ENCODE results near the gene PKHD1. TPM values are rescaled to one million over a fixed set of nuclear protein-coding genes. Genes with fewer than 3 reads are reported as not detected.

Gene PKHD1
- total and polyA plus RNA-seq, 2 of the 8 experiments (the other 6 are each of a cell fraction or from before 2014, with no cell fraction given), result 0.06 to 0.09 TPM

GRCh38 chr6:51618563-51618962 is 468.9 kb downstream of the PKHD1 start:
- Histone ChIP-seq H3K27ac (ENCODE audit: low read depth, low read length) (no peak overlapping the region), H2BK15ac (ENCODE audit: low read length) (no peak overlapping the region), H2BK20ac (ENCODE audit: low read length) (no peak overlapping the region), H3K18ac (ENCODE audit: extremely low read depth, low read length) (no peak overlapping the region), H2BK12ac (ENCODE audit: low read depth, low read length) (no peak overlapping the region), H2BK5ac (ENCODE audit: low read depth, low read length) (no peak overlapping the region), H2BK120ac (replicated peaks; ENCODE audit: low read depth, low read length) (no peak overlapping the region), H3K14ac (ENCODE audit: insufficient read length) (no peak overlapping the region), H3K4me1 (replicated peaks in 1 of 4; ENCODE audit: control insufficient read depth in 3 of 4, insufficient read depth in 4 of 4, low read length in 3 of 4) (no peaks in the 10 kb centered on the region; a peak in 1 of 7 replicates), H4K91ac (replicated peaks; ENCODE audit: insufficient read length, low read length) (no peak overlapping the region), H2AK5ac (ENCODE audit: low read depth, low read length) (no peak overlapping the region), H4K5ac (ENCODE audit: insufficient read length, low read depth, low read length) (no peak overlapping the region), H3K79me1 (ENCODE audit: low read depth, low read length) (no peaks in the 10 kb centered on the region), H3K4ac (replicated peaks; ENCODE audit: insufficient read length, low read depth, low read length) (no peak overlapping the region), H3K4me2 (ENCODE audit: insufficient read depth in 1 of 2, low read depth in 2 of 2, low read length in 2 of 2) (no peak overlapping the region), H3K36me3 (ENCODE audit: control insufficient read depth in 2 of 4, insufficient read depth in 4 of 4, low read length in 3 of 4) (no peaks in the 10 kb centered on the region), H4K8ac (ENCODE audit: extremely low read depth, insufficient read depth, low read length) (no peak overlapping the region), H3K23ac (ENCODE audit: insufficient read length) (no peak overlapping the region), H3K23me2 (ENCODE audit: low read depth, low read length) (no peaks in the 10 kb centered on the region), H3K9me3 (ENCODE audit: insufficient read depth in 2 of 2, low read depth in 1 of 2, low read length in 1 of 2) (no peaks in the 10 kb centered on the region), H3K9ac (replicated peaks in 1 of 4; ENCODE audit: extremely low read depth in 1 of 4, low read depth in 3 of 4, low read length in 3 of 4) (no peak overlapping the region; a peak in 1 of 7 replicates), H3K4me3 (ENCODE audit: extremely low read depth in 1 of 4, insufficient read depth in 2 of 4, low read depth in 3 of 4, low read length in 4 of 4) (no peak overlapping the region), H2AFZ (ENCODE audit: low read length) (peak overlapping the region; percentile 87), H3K27me3 (replicated peaks in 1 of 4; ENCODE audit: control insufficient read depth in 3 of 4, extremely low read depth in 1 of 4, insufficient read depth in 3 of 4, low read length in 3 of 4) (no peaks in the 10 kb centered on the region), H3K56ac (replicated peaks; ENCODE audit: insufficient read length, low read depth, low read length) (no peak overlapping the region), H4K20me1 (replicated peaks in 1 of 2; ENCODE audit: control insufficient read depth in 1 of 2, insufficient read depth in 2 of 2, low read length in 2 of 2) (no peaks in the 10 kb centered on the region), H3K79me2 (ENCODE audit: control insufficient read depth in 1 of 2, insufficient read depth in 2 of 2, low read length in 2 of 2) (no peaks in the 10 kb centered on the region)
- POLR2A ChIA-PET (ENCODE audit: partially characterized antibody), result no interaction called here
- DNase-seq (ENCODE audit: low read depth in 1 of 2, low spot score in 2 of 2), result no peak
- TF ChIP-seq GABPA (IDR thresholded peaks at IDR 0.05; ENCODE audit: borderline replicate concordance, insufficient read depth, low read length) (no peak), CTCF (IDR thresholded peaks at IDR 0.05; ENCODE audit: control extremely low read depth in 1 of 3, insufficient read depth in 1 of 3, low read depth in 1 of 3, low read length in 3 of 3) (peak in 1 of 3 experiments; percentile 20; a peak in 1 of 4 replicates)
- no peak for FAIRE-seq
- CTCF ChIA-PET (ENCODE audit: partially characterized antibody), result interaction anchor here (0.7 to 2.9 kb wide), 27 partner anchors 8 to 807 kb away, joined by 3 to 26 read pairs (median 5); no protein-coding TSS in a partner anchor

Measured in H1 (cell line).